Hepatocyte (in vitro differentiated cells): ENCODE results near the gene RBFOX2. TPM values are rescaled to one million over a fixed set of nuclear protein-coding genes. Genes with fewer than 3 reads are reported as not detected.
"Not testable (repeated sequence)": the region's sequence is repeated elsewhere in the genome, so short reads cannot be mapped to it uniquely, and the experiment has no call there.

Experiments
- DNase-seq: peaks from one replicate; pipeline ENCODE4 v3.0.0-alpha.2; 2016; ENCODE audit warnings: low spot score
- H2AFZ ChIP-seq: fragments of 200-600 bp; sonication (generic); 2 replicates; pipeline ENCODE4 v1.6.0; 2016; ENCODE audit warnings: antibody characterized with exemption, mild to moderate bottlenecking
- H3K27ac ChIP-seq: fragments of 200-600 bp; sonication (generic); 2 replicates; pipeline ENCODE4 v1.5.1; 2016; ENCODE audit warnings: mild to moderate bottlenecking
- H3K27me3 ChIP-seq: fragments of 200-600 bp; sonication (generic); 2 replicates; pipeline ENCODE4 v1.6.1; 2016
- H3K36me3 ChIP-seq: fragments of 200-600 bp; sonication (generic); replicated peaks from 2 replicates; pipeline ENCODE4 v1.5.1; 2016; ENCODE audit warnings: low read depth; ENCODE audit not compliant: insufficient read depth
- H3K4me1 ChIP-seq: fragments of 200-600 bp; sonication (generic); 2 replicates; pipeline ENCODE4 v1.5.1; 2016; ENCODE audit warnings: mild to moderate bottlenecking, moderate library complexity; ENCODE audit not compliant: insufficient read depth
- H3K4me2 ChIP-seq: fragments of 200-600 bp; sonication (generic); 2 replicates; pipeline ENCODE4 v1.6.0; 2016
- H3K4me3 ChIP-seq: fragments of 200-600 bp; sonication (generic); 2 replicates; pipeline ENCODE4 v1.5.1; 2016; ENCODE audit warnings: mild to moderate bottlenecking
- H3K79me2 ChIP-seq: fragments of 200-600 bp; sonication (generic); 2 replicates; pipeline ENCODE4 v1.6.0; 2017; ENCODE audit warnings: mild to moderate bottlenecking
- H3K9me2 ChIP-seq: fragments of 200-600 bp; sonication (generic); replicated peaks from 2 replicates; pipeline ENCODE4 v1.6.0; 2017; ENCODE audit warnings: mild to moderate bottlenecking; ENCODE audit not compliant: insufficient read depth
- H3K9me3 ChIP-seq: fragments of 200-600 bp; sonication (generic); 2 replicates; pipeline ENCODE4 v1.5.1; 2016; ENCODE audit warnings: low read depth, mild to moderate bottlenecking
- H4K20me1 ChIP-seq: fragments of 200-600 bp; sonication (generic); 2 replicates; pipeline ENCODE4 v1.6.0; 2016; ENCODE audit warnings: mild to moderate bottlenecking; ENCODE audit not compliant: insufficient read depth, poor library complexity, severe bottlenecking
- CTCF ChIP-seq: fragments of 200-600 bp; sonication (generic); IDR thresholded peaks from 2 replicates; pipeline ENCODE4 v1.5.1; 2016; ENCODE audit warnings: antibody characterized with exemption, mild to moderate bottlenecking; ENCODE audit not compliant: poor library complexity
- EZH2 ChIP-seq: fragments of 200-600 bp; sonication (generic); IDR thresholded peaks from 2 replicates; pipeline ENCODE4 v1.6.1; 2016; ENCODE audit warnings: antibody characterized with exemption, mild to moderate bottlenecking, borderline replicate concordance
- EZH2phosphoT487 ChIP-seq: fragments of 200-600 bp; sonication (generic); IDR thresholded peaks from one replicate; pipeline ENCODE4 v1.6.1; 2018; ENCODE audit warnings: antibody characterized with exemption, mild to moderate bottlenecking, low read depth, moderate library complexity; ENCODE audit not compliant: unreplicated experiment, severe bottlenecking
- WGBS: methylation state at CpG from one replicate; pipeline ENCODE4 v1.1.6; 2016; ENCODE audit warnings: low lambda C conversion rate; ENCODE audit errors: missing lambda C conversion rate; 5-methylcytosine and 5-hydroxymethylcytosine counted together
- polyA plus RNA-seq: library from polyadenylated mRNA; unstranded; fragments of >200 nt; fragmentation: Nextera tagmentation; extraction: Ambion mirVana; gene quantifications from 2 replicates; pipeline ENCODE4 v1.2.1, GENCODE V29; 2016
- total RNA-seq: library from RNA; depleted of rRNA; stranded (reverse); fragments of >200 nt; gene quantifications from 2 replicates; pipeline ENCODE4 v1.2.3, GENCODE V29; 2014

RBFOX2 gene
- total and polyA plus RNA-seq, 2 experiments from 2014 or later, result 76.7 to 133 TPM

DNA sequence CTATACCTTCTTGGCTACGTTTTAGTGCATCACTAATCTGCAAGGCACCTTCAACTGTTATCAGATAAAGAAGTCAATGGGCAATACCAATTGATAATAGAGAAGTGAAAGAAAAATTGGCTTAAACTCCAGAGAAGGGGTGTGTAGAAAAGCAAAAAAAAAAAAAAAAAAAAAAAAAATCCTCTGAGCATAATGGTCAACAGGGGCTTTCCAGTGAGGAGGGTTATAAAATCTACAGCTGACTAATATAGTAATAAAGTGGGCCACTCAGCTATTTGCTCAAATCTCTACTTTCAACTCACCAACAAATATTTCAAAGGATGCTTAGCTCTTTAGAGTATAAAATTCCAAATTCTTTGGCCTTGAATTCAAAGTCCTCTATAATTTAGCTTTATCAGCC, 233.1 kb downstream of the RBFOX2 start:
- Histone ChIP-seq H3K79me2 (peaks cover 91% of the 10 kb centered on the region), H3K9me2 (no peaks in the 10 kb centered on the region), H3K27ac (no peak overlapping the region), H4K20me1 (peaks cover 27% of the 10 kb centered on the region), H3K4me2 (no peak overlapping the region), H3K4me1 (no peaks in the 10 kb centered on the region), H2AFZ (no peak overlapping the region), H3K36me3 (no peaks in the 10 kb centered on the region), H3K9me3 (no peaks in the 10 kb centered on the region), H3K27me3 (no peaks in the 10 kb centered on the region), H3K4me3 (no peak overlapping the region)
- WGBS, result 79% methylated on average over 1 of the region's 1 CpG
- no peak for TF ChIP-seq EZH2
- TF ChIP-seq EZH2phosphoT487, result no peak
- no peak for TF ChIP-seq CTCF
- DNase-seq, result no peak

DNA sequence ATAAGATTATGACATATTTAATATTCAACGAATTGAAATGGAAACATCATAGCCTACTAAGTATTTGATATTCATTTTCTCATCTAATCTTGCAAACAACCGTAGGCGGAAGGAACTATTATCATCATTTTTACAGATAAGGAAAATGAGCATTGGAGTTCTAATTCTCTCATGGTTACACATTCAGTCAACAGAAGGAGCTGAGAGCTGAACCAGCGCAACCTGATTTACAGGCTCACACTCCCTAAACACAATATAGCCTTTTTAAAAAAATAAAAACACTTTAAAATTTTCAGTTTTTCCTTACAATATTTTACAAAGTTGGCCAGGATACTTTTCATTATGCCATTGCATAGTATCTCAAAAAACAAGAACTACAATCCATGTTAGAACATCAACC, 236.1 kb downstream of the RBFOX2 start:
- no peaks in the 10 kb centered on the region for H3K36me3 ChIP-seq
- H3K79me2 ChIP-seq, result peaks cover 91% of the 10 kb centered on the region
- no peaks in the 10 kb centered on the region for H3K4me1 ChIP-seq
- H3K4me3 ChIP-seq, result no peak overlapping the region
- no peaks in the 10 kb centered on the region for H3K9me3 ChIP-seq
- no peaks in the 10 kb centered on the region for H3K27me3 ChIP-seq
- TF ChIP-seq EZH2 (no peak), EZH2phosphoT487 (no peak), CTCF (no peak)
- no peak overlapping the region for H2AFZ ChIP-seq
- no peak overlapping the region for H3K27ac ChIP-seq
- peaks cover 20% of the 10 kb centered on the region for H4K20me1 ChIP-seq
- H3K9me2 ChIP-seq, result no peaks in the 10 kb centered on the region
- 75% methylated on average over 4 of the region's 4 CpGs for WGBS
- no peak for DNase-seq
- no peak overlapping the region for H3K4me2 ChIP-seq

GRCh38 chr22:35791788-35792187, 236.8 kb downstream of the RBFOX2 start:
- H3K4me3 ChIP-seq, H3K9me2 ChIP-seq, H2AFZ ChIP-seq, H3K4me2 ChIP-seq, H3K4me1 ChIP-seq, H3K36me3 ChIP-seq, H3K27me3 ChIP-seq, H3K27ac ChIP-seq, DNase-seq, H3K9me3 ChIP-seq: not testable (repeated sequence)
- Histone ChIP-seq H3K79me2 (peaks cover 94% of the 10 kb centered on the region), H4K20me1 (peaks cover 27% of the 10 kb centered on the region)
- WGBS, result 96% methylated on average over 2 of the region's 2 CpGs

DNA sequence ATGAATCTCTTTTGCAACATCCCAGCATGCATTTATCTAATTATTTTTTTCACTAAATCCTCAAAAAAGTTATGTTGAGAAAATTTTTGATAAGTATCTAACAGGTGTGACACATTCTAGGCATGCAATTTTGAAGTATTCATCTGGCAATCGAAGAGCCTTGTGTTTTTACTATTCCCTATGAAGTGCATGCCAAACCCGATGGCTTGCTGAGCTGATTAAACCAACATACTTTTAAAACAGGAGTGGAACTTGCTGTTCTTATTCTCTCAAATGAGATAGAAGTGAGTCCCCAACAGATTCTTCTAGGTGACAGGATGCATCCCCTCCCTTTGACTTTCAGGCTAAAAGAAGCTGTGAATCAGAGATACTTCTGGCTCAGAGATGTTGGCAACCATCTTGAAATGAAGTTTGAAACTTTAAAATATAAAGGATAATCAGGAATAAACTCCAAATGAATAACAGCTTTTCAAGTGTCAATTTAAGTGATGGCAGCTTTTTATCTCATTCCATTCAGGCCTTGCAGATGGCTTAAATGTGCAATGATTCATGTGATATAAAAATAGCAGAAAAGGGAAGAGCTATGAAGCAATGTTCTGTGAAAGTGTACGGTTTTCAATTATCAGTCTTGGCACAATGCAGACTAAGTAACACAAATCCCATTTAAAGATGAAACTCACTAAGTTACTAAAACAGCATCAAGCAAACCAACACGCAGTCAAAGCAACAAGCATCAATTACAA, 243.3 kb downstream of the RBFOX2 start:
- H3K9me3 ChIP-seq, result no peaks in the 10 kb centered on the region
- peaks cover 93% of the 10 kb centered on the region for H3K79me2 ChIP-seq
- no peak for TF ChIP-seq CTCF
- TF ChIP-seq EZH2, result no peak
- TF ChIP-seq EZH2phosphoT487, result no peak
- no peak overlapping the region for H3K27ac ChIP-seq
- no peak overlapping the region for H3K4me3 ChIP-seq
- H3K27me3 ChIP-seq, result no peaks in the 10 kb centered on the region
- H3K4me1 ChIP-seq, result no peaks in the 10 kb centered on the region
- H3K36me3 ChIP-seq, result no peaks in the 10 kb centered on the region
- no peak overlapping the region for H2AFZ ChIP-seq
- H3K4me2 ChIP-seq, result no peak overlapping the region
- H4K20me1 ChIP-seq, result peaks cover 60% of the 10 kb centered on the region
- WGBS, result 90% methylated on average over 4 of the region's 4 CpGs
- H3K9me2 ChIP-seq, result no peaks in the 10 kb centered on the region
- no peak for DNase-seq
